Endodermal cell (in vitro differentiated cells): ENCODE measurements around the gene LMF1. TPM values are rescaled to one million over a fixed set of nuclear protein-coding genes. Genes with fewer than 3 reads are reported as not detected.

Experiments used
- DNase-seq: peaks from one replicate; pipeline ENCODE4 v3.0.0-alpha.2; 2017
- H3K27ac ChIP-seq: 2 replicates; pipeline ENCODE4 v1.5.1; 2013; ENCODE audit warnings: mild to moderate bottlenecking, low read depth, low read length, moderate library complexity
- H3K27me3 ChIP-seq: 2 replicates; pipeline ENCODE4 v1.6.1; 2013; ENCODE audit warnings: mild to moderate bottlenecking, low read length, moderate library complexity; ENCODE audit not compliant: insufficient read depth, control insufficient read depth, poor library complexity, severe bottlenecking
- H3K36me3 ChIP-seq: 2 replicates; pipeline ENCODE4 v1.7.0; 2013; ENCODE audit warnings: mild to moderate bottlenecking, low read length, moderate library complexity; ENCODE audit not compliant: control insufficient read depth, insufficient read depth
- H3K4me1 ChIP-seq: one replicate; pipeline ENCODE4 v1.7.0; 2013; ENCODE audit warnings: low read length; ENCODE audit not compliant: control insufficient read depth, insufficient read depth
- H3K4me3 ChIP-seq: 2 replicates; pipeline ENCODE4 v1.5.1; 2013; ENCODE audit warnings: mild to moderate bottlenecking, low read length, moderate library complexity
- H3K9ac ChIP-seq: 2 replicates; pipeline ENCODE4 v1.6.1; 2013; ENCODE audit warnings: mild to moderate bottlenecking, low read length, moderate library complexity; ENCODE audit not compliant: poor library complexity, severe bottlenecking; ENCODE audit errors: extremely low read depth
- H3K9me3 ChIP-seq: 2 replicates; pipeline ENCODE4 v1.6.1; 2013; ENCODE audit warnings: mild to moderate bottlenecking, low read length, moderate library complexity; ENCODE audit not compliant: control insufficient read depth
- H3K27ac Mint-ChIP-seq: 2 replicates; pipeline ENCODE4 v1.8.0; 2020; ENCODE audit warnings: mixed read lengths
- H3K27me3 Mint-ChIP-seq: 2 replicates; pipeline ENCODE4 v1.8.0; 2021; ENCODE audit warnings: mild to moderate bottlenecking, mixed read lengths; ENCODE audit not compliant: insufficient read depth
- H3K36me3 Mint-ChIP-seq: 2 replicates; pipeline ENCODE4 v1.8.0; 2020; ENCODE audit warnings: low read depth, mixed read lengths
- H3K4me1 Mint-ChIP-seq: 2 replicates; pipeline ENCODE4 v1.8.0; 2020; ENCODE audit warnings: mixed read lengths
- H3K4me3 Mint-ChIP-seq: 2 replicates; pipeline ENCODE4 v1.8.0; 2020; ENCODE audit warnings: mild to moderate bottlenecking, moderate library complexity, mixed read lengths
- H3K9me3 Mint-ChIP-seq: 2 replicates; pipeline ENCODE4 v1.8.0; 2020; ENCODE audit warnings: mild to moderate bottlenecking, mixed read lengths
- WGBS, 2 experiments: methylation state at CpG; one replicate each; pipeline versions ENCODE4 v1.1.5 to v1.1.7; 2013; ENCODE audit warnings: missing lambda C conversion rate in 2 of 2, mixed read lengths in 1 of 2; ENCODE audit not compliant: insufficient coverage in 1 of 2, insufficient read length in 1 of 2; 5-methylcytosine and 5-hydroxymethylcytosine counted together
- total RNA-seq, 2 donors: library from RNA; stranded (reverse); fragmentation: NEBNext Ultra II Directional in 1 of 2; extraction: Animal tissue kit (Norgen Biotek cat#: 25700) in 1 of 2; gene quantifications; 2 replicates in 1 of 2; 3 replicates in 1 of 2; pipeline ENCODE4 v1.2.1, GENCODE V29; 2021
- TF ChIP-seq, protein P1 (sequence below): fragments of 200-600 bp; sonication (generic); conservative IDR thresholded peaks from 2 replicates; pipeline ENCODE4 v1.5.0; 2021; ENCODE audit warnings: antibody characterized with exemption, mild to moderate bottlenecking

The LMF1 gene
- total RNA-seq, 2 donors from 2014 or later: 13.7 to 15.1 TPM

DNA sequence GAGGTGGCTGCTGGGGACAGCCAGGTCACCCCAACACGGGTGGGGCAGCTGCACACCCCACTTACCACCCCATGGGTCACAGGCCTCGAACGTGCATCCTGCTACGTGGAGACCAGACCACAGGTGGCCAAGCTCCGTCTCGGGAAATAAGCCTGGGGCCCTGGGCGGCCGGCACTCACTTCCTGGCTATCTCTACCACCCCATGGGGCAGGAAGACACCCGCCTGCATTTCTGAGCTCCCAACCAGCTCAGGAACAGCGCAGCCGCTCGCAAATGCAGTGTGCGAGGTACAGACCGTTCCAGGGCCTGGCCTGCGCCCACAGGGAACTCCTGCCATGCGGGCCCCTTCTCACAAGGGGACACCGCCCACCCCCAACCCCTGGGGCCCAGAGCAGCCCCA is 165.3 kb downstream of the LMF1 start:
- H3K4me1 Mint-ChIP-seq: peaks cover 2% of the 10 kb centered on the region
- 90 to 94% methylated on average over 14 to 17 of the region's 17 CpGs for WGBS, 2 experiments
- H3K27ac ChIP-seq: no peak overlapping the region
- no peaks in the 10 kb centered on the region for H3K4me1 ChIP-seq
- no peak for DNase-seq
- H3K4me3 ChIP-seq: no peak overlapping the region
- TF ChIP-seq, protein P1, sequence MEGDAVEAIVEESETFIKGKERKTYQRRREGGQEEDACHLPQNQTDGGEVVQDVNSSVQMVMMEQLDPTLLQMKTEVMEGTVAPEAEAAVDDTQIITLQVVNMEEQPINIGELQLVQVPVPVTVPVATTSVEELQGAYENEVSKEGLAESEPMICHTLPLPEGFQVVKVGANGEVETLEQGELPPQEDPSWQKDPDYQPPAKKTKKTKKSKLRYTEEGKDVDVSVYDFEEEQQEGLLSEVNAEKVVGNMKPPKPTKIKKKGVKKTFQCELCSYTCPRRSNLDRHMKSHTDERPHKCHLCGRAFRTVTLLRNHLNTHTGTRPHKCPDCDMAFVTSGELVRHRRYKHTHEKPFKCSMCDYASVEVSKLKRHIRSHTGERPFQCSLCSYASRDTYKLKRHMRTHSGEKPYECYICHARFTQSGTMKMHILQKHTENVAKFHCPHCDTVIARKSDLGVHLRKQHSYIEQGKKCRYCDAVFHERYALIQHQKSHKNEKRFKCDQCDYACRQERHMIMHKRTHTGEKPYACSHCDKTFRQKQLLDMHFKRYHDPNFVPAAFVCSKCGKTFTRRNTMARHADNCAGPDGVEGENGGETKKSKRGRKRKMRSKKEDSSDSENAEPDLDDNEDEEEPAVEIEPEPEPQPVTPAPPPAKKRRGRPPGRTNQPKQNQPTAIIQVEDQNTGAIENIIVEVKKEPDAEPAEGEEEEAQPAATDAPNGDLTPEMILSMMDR: no peak
- H3K4me3 Mint-ChIP-seq: no peak overlapping the region
- H3K36me3 Mint-ChIP-seq: no peaks in the 10 kb centered on the region
- H3K27me3 Mint-ChIP-seq: peaks cover 60% of the 10 kb centered on the region
- H3K36me3 ChIP-seq: no peaks in the 10 kb centered on the region
- peaks cover 15% of the 10 kb centered on the region for H3K27me3 ChIP-seq
- H3K9ac ChIP-seq: no peak overlapping the region
- no peaks in the 10 kb centered on the region for H3K9me3 ChIP-seq
- H3K27ac Mint-ChIP-seq: no peak overlapping the region
- H3K9me3 Mint-ChIP-seq: peaks cover 3% of the 10 kb centered on the region

DNA sequence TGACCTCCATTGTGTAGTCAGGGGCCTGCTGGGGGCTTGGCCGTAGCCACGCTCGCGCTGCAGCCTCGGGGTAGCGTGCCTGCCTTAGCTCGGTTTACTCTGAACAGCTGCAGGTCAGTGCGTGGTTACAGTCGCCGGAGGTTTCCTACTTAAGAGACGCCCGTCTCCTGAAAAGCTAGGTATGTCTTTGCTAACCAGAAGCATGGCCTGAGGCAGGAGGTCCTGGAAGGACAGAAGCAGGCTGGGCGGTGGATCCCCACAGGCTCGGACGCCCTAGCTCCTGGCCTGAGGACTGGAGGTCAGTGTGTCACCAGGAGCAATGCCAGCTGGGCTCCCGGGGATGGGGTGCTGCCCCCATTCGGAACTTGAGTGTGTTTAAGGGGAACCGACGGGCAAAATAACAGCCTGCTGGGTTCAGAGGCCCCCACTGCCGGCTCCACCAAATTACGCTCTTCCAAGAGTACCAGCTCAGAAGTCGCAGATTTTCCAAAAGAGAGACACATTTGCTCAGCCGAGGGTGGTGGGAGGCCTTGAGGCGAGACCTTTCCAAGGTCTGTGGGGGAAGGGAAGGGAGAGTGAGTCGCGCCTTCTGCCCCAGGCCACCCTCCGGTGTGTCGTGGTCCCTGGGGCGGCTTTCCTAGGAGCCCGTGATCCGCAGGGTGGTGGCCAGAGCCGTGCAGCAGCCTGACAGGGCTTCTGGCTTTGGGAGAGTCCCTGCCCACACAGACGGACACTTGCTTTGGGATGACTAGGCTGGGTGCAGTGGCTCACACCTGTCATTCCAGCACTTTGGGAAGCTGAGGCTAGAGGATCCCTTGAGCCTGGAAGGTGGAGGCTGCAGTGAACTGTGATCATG is 166.4 kb downstream of the LMF1 start:
- Mint-ChIP-seq H3K4me1 (peaks cover 2% of the 10 kb centered on the region), H3K27ac (no peak overlapping the region), H3K27me3 (peaks cover 50% of the 10 kb centered on the region), H3K9me3 (peaks cover 3% of the 10 kb centered on the region), H3K36me3 (no peaks in the 10 kb centered on the region), H3K4me3 (no peak overlapping the region)
- TF ChIP-seq, protein P1: no peak
- no peak for DNase-seq
- Histone ChIP-seq H3K9me3 (no peaks in the 10 kb centered on the region), H3K9ac (no peak overlapping the region), H3K27ac (no peak overlapping the region), H3K27me3 (peaks cover 18% of the 10 kb centered on the region), H3K4me3 (no peak overlapping the region), H3K4me1 (no peaks in the 10 kb centered on the region), H3K36me3 (no peaks in the 10 kb centered on the region)
- 84 to 88% methylated on average over 27 to 33 of the region's 33 CpGs for WGBS, 2 experiments

DNA sequence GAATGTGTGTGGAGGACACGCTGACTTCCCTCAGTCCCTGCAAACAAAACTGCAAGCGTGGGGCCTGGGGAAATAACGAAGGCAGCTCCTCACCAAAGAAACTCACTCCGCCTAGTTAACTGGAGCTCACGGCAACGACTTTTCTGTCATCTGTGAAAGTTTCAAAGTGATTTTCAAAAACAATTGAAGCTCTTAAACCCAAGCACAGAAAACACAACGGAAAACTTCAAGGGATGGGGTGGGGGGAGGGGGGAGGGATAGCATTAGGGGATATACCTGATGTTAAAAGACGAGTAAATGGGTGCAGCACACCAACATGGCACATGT is 167.1 kb downstream of the LMF1 start:
- Mint-ChIP-seq H3K9me3 (peaks cover 3% of the 10 kb centered on the region), H3K4me1 (peaks cover 2% of the 10 kb centered on the region), H3K27ac (no peak overlapping the region), H3K4me3 (no peak overlapping the region), H3K36me3 (no peaks in the 10 kb centered on the region), H3K27me3 (peaks cover 44% of the 10 kb centered on the region)
- 65 to 78% methylated on average over 4 to 7 of the region's 8 CpGs for whole genome bisulfite sequencing, 2 experiments
- Histone ChIP-seq H3K9me3 (no peaks in the 10 kb centered on the region), H3K4me3 (no peak overlapping the region), H3K27me3 (peaks cover 18% of the 10 kb centered on the region), H3K4me1 (no peaks in the 10 kb centered on the region), H3K27ac (no peak overlapping the region), H3K9ac (no peak overlapping the region), H3K36me3 (no peaks in the 10 kb centered on the region)
- no peak for DNase-seq
- TF ChIP-seq, protein P1: no peak

Other genes starting within 250 kb of the LMF1 start
- 10 to 100 TPM; 36.9 to 40.6 TPM for gene ANTKMT, start 249.8 kb downstream of the LMF1 start, total RNA-seq
- gene CCDC78, start 244.5 kb downstream of the LMF1 start, total RNA-seq: 1 to 10 TPM; 6.5 to 8.1 TPM
- gene HAGHL, start 243.9 kb downstream of the LMF1 start, total RNA-seq: 10 to 100 TPM in 1 of 2 donors, 1 to 10 TPM in 1; 8.9 to 11.4 TPM
- gene CIAO3, start 230.0 kb downstream of the LMF1 start, total RNA-seq: 10 to 100 TPM; 41.4 to 43.3 TPM
- under 1 TPM; 0.42 to 0.86 TPM for gene MSLN, start 210.2 kb downstream of the LMF1 start, total RNA-seq
- 10 to 100 TPM; 24.1 to 34.4 TPM for gene RPUSD1, start 182.6 kb downstream of the LMF1 start, total RNA-seq
- 100 to 1,000 TPM; 158 to 169 TPM for gene CHTF18, start 182.4 kb downstream of the LMF1 start, total RNA-seq
- gene GNG13, start 170.2 kb downstream of the LMF1 start, total RNA-seq: not detected
- 1 to 10 TPM in 1 of 2 donors, under 1 TPM in 1; 0.69 to 5.1 TPM for gene SOX8, start 10.8 kb upstream of the LMF1 start, total RNA-seq
- 1 to 10 TPM in 1 of 2 donors, under 1 TPM in 1; 0.64 to 1.3 TPM for gene SSTR5, start 101.8 kb upstream of the LMF1 start, total RNA-seq
- under 1 TPM; 0.15 to 0.20 TPM for gene C1QTNF8, start 125.3 kb upstream of the LMF1 start, total RNA-seq
- gene CACNA1H, start 182.1 kb upstream of the LMF1 start, total RNA-seq: 10 to 100 TPM; 31.6 to 45.0 TPM